ENCODE measurements around the gene GFOD2.
A peak's percentile ranks its signal among the peaks of the same experiment; 100 is the strongest.

The GFOD2 gene

DNA sequence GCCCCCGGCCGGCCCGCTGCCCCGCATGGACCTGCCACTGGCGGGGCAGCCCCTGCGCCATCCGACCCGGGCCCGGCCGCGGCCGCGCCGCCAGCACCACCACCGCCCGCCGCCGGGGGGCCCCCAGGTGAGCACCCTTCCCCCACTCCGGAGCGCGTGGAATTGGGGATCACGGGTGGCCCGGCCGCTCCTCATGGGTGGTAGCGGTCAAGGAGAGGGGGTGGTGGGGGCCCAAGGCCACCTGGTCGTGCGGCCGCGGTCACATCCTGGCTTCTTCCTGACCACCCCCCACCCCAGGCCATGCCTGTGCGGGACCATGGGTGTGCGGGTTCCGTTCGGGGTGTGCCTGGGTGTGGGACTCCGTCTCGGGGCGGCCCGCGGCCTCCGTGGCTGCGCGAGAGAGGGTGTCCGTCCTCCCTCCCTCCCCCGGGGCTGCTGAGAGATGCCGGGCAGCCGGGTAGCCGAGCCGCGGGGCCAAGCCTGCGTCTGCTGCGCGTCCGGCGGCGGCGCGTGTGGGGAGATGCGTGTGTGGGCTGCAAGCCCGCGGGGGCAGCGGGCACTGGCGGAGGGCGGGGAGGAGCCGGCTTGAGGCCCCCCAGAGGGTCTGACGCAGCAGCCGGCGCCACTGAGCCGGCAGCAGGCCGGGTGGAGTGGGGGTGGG lies 65.9 kb downstream of the GFOD2 start (continued):
- TF ChIP-seq ZNF404 (tag by site-specific recombination; IDR thresholded peaks at IDR 0.05), result no peak

DNA sequence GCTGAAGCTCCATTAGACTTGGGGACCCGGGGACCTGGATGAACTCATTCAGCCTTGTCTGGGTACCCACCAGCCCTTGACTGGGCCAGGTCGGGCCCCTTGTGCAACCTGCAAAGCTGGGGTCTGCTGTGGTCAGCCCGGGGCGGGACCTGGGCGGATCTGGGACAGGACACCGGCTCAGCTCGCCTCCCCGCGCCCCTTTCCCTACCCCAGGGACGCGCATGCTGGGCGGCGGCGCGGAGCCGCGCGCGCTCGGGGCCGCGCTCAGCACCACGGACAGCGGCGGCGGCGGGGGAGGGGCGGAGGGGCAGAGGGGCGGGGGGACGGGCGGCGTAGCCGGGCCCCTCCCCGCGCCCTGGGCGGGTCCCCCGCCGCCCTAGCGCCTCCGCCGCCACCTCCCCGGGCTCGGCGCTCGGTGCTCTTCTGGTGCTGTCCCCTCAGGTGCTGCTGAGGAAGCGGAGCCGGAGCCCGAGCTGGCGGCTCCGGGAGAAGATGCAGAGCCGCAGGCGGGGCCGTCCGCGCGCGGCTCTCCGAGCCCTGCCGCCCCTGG lies 66.5 kb downstream of the GFOD2 start:
- Histone ChIP-seq H3K4me1 (ENCODE audit: control insufficient read depth, insufficient read depth, low read length) (peaks cover 4% of the 10 kb centered on the region; the same call in 1 of the 2 replicates), H3K4me3 (ENCODE audit: low read depth, low read length) (peak overlapping the region; percentile 29), H3K27ac (ENCODE audit: extremely low read depth, low read depth, low read length) (no peak overlapping the region), H3K9me3 (ENCODE audit: control insufficient read depth, insufficient read depth, low read depth, low read length) (no peaks in the 10 kb centered on the region), H3K36me3 (ENCODE audit: control insufficient read depth in 2 of 2, insufficient read depth in 1 of 2, low read length in 2 of 2) (peaks cover 0 to 30% of the 10 kb centered on the region in 2 experiments; a peak in 1 of 3 replicates)
- TF ChIP-seq ZNF777 (tag by site-specific recombination; IDR thresholded peaks at IDR 0.05; ENCODE audit: borderline replicate concordance) (no peak), ZNF514 (tag by site-specific recombination; IDR thresholded peaks at IDR 0.05) (no peak), ZNF48 (tag by site-specific recombination; IDR thresholded peaks at IDR 0.05) (no peak), ZNF214 (tag by site-specific recombination; IDR thresholded peaks at IDR 0.05; ENCODE audit: borderline replicate concordance) (no peak), ZNF311 (tag by site-specific recombination; IDR thresholded peaks at IDR 0.05; ENCODE audit: borderline replicate concordance) (no peak), BCL11B (tag by site-specific recombination; IDR thresholded peaks at IDR 0.05; ENCODE audit: low read depth) (no peak), ZNF830 (tag by site-specific recombination; IDR thresholded peaks at IDR 0.05; ENCODE audit: low read depth) (no peak), ZIC2 (tag by site-specific recombination; IDR thresholded peaks at IDR 0.05) (no peak), ZNF555 (tag by site-specific recombination; conservative IDR thresholded peaks at IDR 0.05) (no peak), SCRT2 (tag by site-specific recombination; IDR thresholded peaks at IDR 0.05) (no peak), ZNF785 (tag by site-specific recombination; IDR thresholded peaks at IDR 0.05) (no peak), YY2 (tag by site-specific recombination; IDR thresholded peaks at IDR 0.05) (no peak), ZBTB20 (tag by site-specific recombination; IDR thresholded peaks at IDR 0.05) (peak; percentile 85), ZNF266 (tag by site-specific recombination; IDR thresholded peaks at IDR 0.05; ENCODE audit: low read depth) (no peak), YY1 (tag by site-specific recombination; IDR thresholded peaks at IDR 0.05) (no peak), ZNF658 (tag by site-specific recombination; IDR thresholded peaks at IDR 0.05) (no peak), RBAK (tag by site-specific recombination; IDR thresholded peaks at IDR 0.05) (no peak)
- TF ChIP-seq, protein P1, sequence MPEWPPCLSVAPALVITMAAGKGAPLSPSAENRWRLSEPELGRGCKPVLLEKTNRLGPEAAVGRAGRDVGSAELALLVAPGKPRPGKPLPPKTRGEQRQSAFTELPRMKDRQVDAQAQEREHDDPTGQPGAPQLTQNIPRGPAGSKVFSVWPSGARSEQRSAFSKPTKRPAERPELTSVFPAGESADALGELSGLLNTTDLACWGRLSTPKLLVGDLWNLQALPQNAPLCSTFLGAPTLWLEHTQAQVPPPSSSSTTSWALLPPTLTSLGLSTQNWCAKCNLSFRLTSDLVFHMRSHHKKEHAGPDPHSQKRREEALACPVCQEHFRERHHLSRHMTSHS (tag by site-specific recombination; IDR thresholded peaks at IDR 0.05), result no peak
- TF ChIP-seq, protein P2, sequence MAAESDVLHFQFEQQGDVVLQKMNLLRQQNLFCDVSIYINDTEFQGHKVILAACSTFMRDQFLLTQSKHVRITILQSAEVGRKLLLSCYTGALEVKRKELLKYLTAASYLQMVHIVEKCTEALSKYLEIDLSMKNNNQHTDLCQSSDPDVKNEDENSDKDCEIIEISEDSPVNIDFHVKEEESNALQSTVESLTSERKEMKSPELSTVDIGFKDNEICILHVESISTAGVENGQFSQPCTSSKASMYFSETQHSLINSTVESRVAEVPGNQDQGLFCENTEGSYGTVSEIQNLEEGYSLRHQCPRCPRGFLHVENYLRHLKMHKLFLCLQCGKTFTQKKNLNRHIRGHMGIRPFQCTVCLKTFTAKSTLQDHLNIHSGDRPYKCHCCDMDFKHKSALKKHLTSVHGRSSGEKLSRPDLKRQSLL (tag by site-specific recombination; IDR thresholded peaks at IDR 0.05), result peak; percentile 30; the same call in 1 of the 2 replicates
- TF ChIP-seq, protein P3, sequence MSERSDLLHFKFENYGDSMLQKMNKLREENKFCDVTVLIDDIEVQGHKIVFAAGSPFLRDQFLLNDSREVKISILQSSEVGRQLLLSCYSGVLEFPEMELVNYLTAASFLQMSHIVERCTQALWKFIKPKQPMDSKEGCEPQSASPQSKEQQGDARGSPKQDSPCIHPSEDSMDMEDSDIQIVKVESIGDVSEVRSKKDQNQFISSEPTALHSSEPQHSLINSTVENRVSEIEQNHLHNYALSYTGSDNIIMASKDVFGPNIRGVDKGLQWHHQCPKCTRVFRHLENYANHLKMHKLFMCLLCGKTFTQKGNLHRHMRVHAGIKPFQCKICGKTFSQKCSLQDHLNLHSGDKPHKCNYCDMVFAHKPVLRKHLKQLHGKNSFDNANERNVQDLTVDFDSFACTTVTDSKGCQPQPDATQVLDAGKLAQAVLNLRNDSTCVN (tag by site-specific recombination; optimal IDR thresholded peaks at IDR 0.05), result no peak
- TF ChIP-seq, protein P4, sequence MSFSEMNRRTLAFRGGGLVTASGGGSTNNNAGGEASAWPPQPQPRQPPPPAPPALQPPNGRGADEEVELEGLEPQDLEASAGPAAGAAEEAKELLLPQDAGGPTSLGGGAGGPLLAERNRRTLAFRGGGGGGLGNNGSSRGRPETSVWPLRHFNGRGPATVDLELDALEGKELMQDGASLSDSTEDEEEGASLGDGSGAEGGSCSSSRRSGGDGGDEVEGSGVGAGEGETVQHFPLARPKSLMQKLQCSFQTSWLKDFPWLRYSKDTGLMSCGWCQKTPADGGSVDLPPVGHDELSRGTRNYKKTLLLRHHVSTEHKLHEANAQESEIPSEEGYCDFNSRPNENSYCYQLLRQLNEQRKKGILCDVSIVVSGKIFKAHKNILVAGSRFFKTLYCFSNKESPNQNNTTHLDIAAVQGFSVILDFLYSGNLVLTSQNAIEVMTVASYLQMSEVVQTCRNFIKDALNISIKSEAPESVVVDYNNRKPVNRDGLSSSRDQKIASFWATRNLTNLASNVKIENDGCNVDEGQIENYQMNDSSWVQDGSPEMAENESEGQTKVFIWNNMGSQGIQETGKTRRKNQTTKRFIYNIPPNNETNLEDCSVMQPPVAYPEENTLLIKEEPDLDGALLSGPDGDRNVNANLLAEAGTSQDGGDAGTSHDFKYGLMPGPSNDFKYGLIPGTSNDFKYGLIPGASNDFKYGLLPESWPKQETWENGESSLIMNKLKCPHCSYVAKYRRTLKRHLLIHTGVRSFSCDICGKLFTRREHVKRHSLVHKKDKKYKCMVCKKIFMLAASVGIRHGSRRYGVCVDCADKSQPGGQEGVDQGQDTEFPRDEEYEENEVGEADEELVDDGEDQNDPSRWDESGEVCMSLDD (tag by site-specific recombination; IDR thresholded peaks at IDR 0.05), result no peak
- TF ChIP-seq, protein P5, sequence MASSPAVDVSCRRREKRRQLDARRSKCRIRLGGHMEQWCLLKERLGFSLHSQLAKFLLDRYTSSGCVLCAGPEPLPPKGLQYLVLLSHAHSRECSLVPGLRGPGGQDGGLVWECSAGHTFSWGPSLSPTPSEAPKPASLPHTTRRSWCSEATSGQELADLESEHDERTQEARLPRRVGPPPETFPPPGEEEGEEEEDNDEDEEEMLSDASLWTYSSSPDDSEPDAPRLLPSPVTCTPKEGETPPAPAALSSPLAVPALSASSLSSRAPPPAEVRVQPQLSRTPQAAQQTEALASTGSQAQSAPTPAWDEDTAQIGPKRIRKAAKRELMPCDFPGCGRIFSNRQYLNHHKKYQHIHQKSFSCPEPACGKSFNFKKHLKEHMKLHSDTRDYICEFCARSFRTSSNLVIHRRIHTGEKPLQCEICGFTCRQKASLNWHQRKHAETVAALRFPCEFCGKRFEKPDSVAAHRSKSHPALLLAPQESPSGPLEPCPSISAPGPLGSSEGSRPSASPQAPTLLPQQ (tag by site-specific recombination; IDR thresholded peaks at IDR 0.05), result no peak
- TF ChIP-seq, protein P6, sequence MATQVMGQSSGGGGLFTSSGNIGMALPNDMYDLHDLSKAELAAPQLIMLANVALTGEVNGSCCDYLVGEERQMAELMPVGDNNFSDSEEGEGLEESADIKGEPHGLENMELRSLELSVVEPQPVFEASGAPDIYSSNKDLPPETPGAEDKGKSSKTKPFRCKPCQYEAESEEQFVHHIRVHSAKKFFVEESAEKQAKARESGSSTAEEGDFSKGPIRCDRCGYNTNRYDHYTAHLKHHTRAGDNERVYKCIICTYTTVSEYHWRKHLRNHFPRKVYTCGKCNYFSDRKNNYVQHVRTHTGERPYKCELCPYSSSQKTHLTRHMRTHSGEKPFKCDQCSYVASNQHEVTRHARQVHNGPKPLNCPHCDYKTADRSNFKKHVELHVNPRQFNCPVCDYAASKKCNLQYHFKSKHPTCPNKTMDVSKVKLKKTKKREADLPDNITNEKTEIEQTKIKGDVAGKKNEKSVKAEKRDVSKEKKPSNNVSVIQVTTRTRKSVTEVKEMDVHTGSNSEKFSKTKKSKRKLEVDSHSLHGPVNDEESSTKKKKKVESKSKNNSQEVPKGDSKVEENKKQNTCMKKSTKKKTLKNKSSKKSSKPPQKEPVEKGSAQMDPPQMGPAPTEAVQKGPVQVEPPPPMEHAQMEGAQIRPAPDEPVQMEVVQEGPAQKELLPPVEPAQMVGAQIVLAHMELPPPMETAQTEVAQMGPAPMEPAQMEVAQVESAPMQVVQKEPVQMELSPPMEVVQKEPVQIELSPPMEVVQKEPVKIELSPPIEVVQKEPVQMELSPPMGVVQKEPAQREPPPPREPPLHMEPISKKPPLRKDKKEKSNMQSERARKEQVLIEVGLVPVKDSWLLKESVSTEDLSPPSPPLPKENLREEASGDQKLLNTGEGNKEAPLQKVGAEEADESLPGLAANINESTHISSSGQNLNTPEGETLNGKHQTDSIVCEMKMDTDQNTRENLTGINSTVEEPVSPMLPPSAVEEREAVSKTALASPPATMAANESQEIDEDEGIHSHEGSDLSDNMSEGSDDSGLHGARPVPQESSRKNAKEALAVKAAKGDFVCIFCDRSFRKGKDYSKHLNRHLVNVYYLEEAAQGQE (tag by site-specific recombination; IDR thresholded peaks at IDR 0.05), result peak; percentile 83
- POLR2A ChIA-PET, result interaction anchor here (0.9 kb wide), 1 partner anchor 8 kb away, joined by 3 read pairs; the partner anchor contains the start of genes ACD and PARD6A
- CTCF ChIA-PET, result interaction anchor here (0.6 to 2.4 kb wide), 3 partner anchors 11 to 132 kb away, joined by 3 to 14 read pairs (median 4); no protein-coding TSS in a partner anchor

Measured in HEK293 (cell line).